Ovary (tissue), 3 donors: ENCODE measurements around the gene ECM2.

Source experiments
- CTCF ChIP-seq, 3 donors: fragments of 450-650 bp in 2 of 3; fragments of 200-600 bp in 1 of 3; IDR thresholded peaks; one replicate each; pipeline versions ENCODE4 v1.5.1 to v1.8.0; 2016 to 2022; ENCODE audit warnings: antibody characterized with exemption in 3 of 3, mild to moderate bottlenecking in 1 of 3
- POLR2A ChIP-seq: fragments of 450-650 bp; IDR thresholded peaks from one replicate; pipeline ENCODE4 v1.6.1; 2017; ENCODE audit warnings: antibody characterized with exemption, mild to moderate bottlenecking, moderate library complexity
- donor health status: DM: no; HTN: no; CAD: no.

- TF ChIP-seq POLR2A = no peak
- no peak for TF ChIP-seq CTCF (IDR thresholded peaks at IDR 0.05)
Measured at GRCh38 chr9:92480986-92481633, 54.7 kb downstream of the ECM2 start.
